ENCODE results near the gene YRDC.

The YRDC gene

GRCh38 chr1:37765916-37766664 is 41.9 kb downstream of the YRDC start:
- DNase-seq (ENCODE audit: low spot score), result peak; percentile 15

DNA sequence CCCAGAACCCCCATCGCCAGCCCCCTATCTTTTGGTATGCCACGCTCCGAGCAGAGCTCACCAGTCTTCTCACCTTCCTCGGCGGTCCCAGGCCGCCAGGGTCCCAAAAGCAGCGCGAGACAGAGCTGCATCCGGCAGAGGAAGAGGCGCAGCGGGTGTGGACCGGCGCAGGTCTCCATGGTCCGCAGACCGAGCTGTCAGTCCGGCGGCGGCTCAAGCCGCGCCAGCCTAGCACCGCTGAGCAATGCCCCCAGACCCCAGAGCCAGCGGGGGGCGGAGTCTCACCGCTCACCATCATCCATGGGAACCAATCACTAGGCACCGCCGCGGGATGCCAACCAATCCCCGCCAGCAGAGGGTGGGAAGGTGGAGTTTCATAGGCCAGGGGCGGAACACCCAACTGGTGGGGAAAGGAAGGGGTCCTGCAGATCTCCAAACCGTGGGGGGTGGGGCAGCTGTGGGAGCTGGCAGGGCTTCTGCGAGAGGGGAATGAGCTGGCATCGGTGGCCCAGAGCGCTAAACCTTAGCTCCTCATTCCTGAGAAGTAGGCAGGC is 43.0 kb downstream of the YRDC start, which contains the start of gene EPHA10:
Gene EPHA10 (minus strand): TSS at position 233 of the 554 bp plus-strand sequence. CDS start 54 bp downstream, at position 179.
- DNase-seq (ENCODE audit: low spot score), result no peak

- DNase-seq (ENCODE audit: low spot score), result no peak
Measured at GRCh38 chr1:37764414-37764825, 43.6 kb downstream of the YRDC start.

GRCh38 chr1:37763791-37764413 is 44.1 kb downstream of the YRDC start:
- DNase-seq (ENCODE audit: low spot score), result no peak

DNA sequence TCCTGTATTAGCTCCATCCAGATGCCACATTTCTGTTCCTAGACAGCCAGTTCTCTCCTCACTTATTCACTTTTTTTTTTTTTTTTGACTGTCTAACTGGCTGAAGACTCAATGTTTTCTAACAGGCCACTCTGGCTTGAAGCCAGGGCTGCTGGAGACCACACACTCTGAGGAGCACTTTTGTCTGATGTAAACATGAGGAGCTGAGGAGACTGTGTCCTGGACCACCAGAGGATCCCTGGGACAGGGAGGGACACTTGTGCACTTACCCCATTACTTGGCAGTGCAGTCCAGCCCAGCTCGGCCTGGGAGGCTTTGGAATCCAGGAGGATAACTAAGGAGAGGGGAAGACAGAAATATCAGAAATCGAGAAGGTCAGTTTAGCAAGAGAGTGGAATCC is 45.5 kb downstream of the YRDC start:
- DNase-seq (ENCODE audit: low spot score), result no peak

- no peak for DNase-seq (ENCODE audit: low spot score)
Measured at GRCh38 chr1:37761416-37762095, 46.5 kb downstream of the YRDC start.

DNA sequence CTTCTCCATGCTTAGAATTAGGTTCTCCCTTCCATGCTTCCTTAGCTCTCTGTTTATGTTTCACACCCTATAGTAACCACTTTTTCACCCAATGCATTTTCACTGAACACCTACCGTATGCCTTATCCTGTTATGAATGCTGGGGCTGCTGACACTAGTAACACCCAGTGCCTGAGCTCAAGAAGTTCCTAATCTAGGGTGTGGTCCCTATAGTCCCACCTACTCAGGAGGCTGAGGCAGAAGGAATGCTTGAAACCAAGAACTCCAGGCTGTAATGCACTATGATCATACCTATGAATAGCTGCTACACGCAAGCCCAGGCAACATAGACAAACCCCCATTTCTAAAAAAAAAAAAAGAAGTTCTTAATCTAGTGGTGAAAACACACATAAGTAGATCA is 48.6 kb downstream of the YRDC start:
- no peak for DNase-seq (ENCODE audit: low spot score)

DNA sequence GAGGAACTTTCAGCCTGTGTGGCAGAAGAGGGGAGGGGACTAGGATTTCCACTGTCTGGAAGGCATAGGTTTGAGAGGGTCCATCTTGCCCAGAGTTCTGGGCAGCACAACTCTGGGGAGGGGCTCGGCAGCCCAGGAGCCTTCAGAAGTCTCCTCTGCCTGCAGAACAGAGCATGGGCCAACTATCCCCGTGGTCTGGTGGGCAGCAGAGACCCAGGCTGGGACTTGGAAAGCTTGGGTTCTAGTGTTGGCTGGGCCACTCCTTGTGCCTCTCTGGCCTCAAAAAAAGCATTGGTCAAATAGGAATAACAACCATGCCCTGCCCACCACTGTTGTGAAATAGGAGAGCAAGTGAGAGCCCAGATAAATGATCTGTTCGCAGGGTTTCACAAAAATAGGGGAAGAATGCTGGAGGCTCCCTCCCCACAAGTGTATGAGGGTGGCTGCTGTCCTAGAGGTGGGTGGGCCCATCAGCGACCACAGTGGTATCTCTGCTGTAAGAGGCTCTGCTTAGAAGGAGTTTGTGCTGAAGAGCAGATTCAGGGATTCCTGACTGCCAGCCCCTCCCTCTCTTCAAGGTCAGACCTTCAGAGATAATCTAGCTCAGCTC is 52.0 kb downstream of the YRDC start:
- DNase-seq (ENCODE audit: low spot score), result no peak

DNA sequence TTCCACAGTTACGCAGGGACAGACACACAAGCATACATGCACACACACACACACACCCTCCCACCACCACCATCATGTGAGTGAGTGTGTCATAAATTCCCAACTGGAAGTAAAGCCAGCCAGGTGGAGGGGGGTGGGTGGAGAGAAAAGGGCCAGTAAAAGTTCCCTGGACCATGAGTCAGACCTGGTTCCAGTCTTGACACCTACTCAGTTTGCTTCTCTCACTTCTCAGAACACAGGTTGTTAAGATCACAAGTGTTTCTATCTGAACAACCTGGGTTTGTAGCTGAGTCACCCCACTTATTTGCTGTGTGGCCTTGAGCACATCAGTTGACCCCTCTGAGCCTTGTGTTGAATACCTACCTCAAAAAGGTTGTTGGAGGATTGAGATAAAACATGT is 52.7 kb downstream of the YRDC start:
- no peak for DNase-seq (ENCODE audit: low spot score)

DNA sequence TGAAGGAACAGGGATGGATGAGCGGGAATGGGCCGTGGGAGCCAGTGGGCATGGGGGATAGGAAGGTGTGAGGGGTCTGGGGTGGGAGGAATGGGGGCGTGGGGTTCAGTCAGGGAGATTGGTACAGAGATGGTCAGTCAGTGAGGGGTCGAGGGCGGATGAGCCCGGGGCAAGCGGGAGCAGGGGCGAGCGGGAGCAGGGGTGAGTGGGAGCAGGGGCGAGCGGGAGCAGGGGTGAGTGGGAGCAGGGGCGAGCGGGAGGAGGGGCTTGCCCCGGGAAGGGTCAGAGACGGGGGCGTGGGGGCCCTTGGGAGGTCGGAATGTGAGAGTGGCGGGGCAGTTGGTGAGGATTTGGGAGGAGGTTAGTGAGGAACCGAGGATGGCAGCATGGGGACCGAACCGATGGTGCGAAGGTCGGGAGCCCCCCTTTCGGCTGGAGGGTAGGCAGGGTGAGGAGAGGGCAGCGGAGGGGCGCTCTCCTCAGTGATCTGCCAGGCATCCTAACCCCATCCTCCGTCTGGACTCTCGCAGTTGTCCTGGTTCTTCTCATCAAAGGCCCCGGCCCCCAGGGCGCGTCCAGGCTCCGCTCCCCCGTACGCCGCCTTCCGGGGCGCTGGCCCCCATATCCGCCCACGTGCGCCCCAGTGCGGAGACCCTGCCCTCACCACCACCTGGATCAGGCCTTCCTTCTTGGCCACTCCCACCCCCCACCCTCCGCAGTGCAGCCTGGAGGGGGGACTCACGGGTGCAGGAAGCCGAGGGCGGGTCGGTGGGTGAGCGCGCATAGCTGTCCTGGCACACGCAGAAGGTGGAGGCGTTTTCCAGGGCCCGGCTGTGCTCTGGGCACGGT is 54.3 kb downstream of the YRDC start:
- no peak for DNase-seq (ENCODE audit: low spot score)
